Peyer's patch (tissue), 4 donors: ENCODE data around the gene TRIML1. TPM values are rescaled to one million over a fixed set of nuclear protein-coding genes. Genes with fewer than 3 reads are reported as not detected.

Source experiments
- DNase-seq, 3 donors: peaks; one replicate each; pipeline ENCODE4 v3.0.0-alpha.2; 2017 to 2019
- H3K27ac ChIP-seq, 4 donors: fragments of 200-600 bp; sonication (generic); one replicate each; pipeline ENCODE4 v1.5.1; 2016 to 2019
- H3K27me3 ChIP-seq, 2 donors: fragments of 200-600 bp; sonication (generic); one replicate each; pipeline ENCODE4 v1.5.1; 2019
- H3K36me3 ChIP-seq, 3 donors: fragments of 200-600 bp; sonication (generic); one replicate each; pipeline ENCODE4 v1.5.1; 2016 to 2019
- H3K4me1 ChIP-seq, 4 donors: fragments of 200-600 bp; sonication (generic); one replicate each; pipeline ENCODE4 v1.5.1; 2016 to 2019
- H3K4me3 ChIP-seq, 4 donors: fragments of 200-600 bp; sonication (generic); 1 replicate in 3 of 4; 2 replicates in 1 of 4; pipeline ENCODE4 v1.5.1; 2016 to 2019; ENCODE audit warnings: mild to moderate bottlenecking in 1 of 4
- H3K9me3 ChIP-seq, 4 donors: fragments of 200-600 bp; sonication (generic); one replicate each; pipeline ENCODE4 v1.5.1; 2016 to 2019; ENCODE audit warnings: mild to moderate bottlenecking in 1 of 4
- POLR2A ChIP-seq, 2 donors: fragments of 450-650 bp; IDR thresholded peaks; one replicate each; pipeline ENCODE4 v1.5.1; 2017; ENCODE audit warnings: antibody characterized with exemption in 2 of 2, mild to moderate bottlenecking in 2 of 2, moderate library complexity in 2 of 2
- total RNA-seq, 4 donors: library from RNA; depleted of rRNA; stranded (reverse); fragments of >200 nt; gene quantifications; one replicate each; pipeline ENCODE4 v1.1.0, GENCODE V29; 2016
- TF ChIP-seq, protein P1 (sequence below), 6 experiments: fragments of 450-650 bp in 4 of 6; fragments of 200-600 bp in 2 of 6; sonication (generic) in 1 of 6; IDR thresholded peaks; one replicate each; pipeline ENCODE4 v1.5.1; 2017 to 2019; ENCODE audit warnings: antibody characterized with exemption in 6 of 6, mild to moderate bottlenecking in 3 of 6, moderate library complexity in 1 of 6

Gene TRIML1
- total RNA-seq, 4 donors from 2014 or later, result not detected

- no peaks in the 10 kb centered on the region for H3K27me3 ChIP-seq
- peaks cover 0 to 4% (median 0%) of the 10 kb centered on the region in 4 donors for H3K9me3 ChIP-seq
- TF ChIP-seq, protein P1, sequence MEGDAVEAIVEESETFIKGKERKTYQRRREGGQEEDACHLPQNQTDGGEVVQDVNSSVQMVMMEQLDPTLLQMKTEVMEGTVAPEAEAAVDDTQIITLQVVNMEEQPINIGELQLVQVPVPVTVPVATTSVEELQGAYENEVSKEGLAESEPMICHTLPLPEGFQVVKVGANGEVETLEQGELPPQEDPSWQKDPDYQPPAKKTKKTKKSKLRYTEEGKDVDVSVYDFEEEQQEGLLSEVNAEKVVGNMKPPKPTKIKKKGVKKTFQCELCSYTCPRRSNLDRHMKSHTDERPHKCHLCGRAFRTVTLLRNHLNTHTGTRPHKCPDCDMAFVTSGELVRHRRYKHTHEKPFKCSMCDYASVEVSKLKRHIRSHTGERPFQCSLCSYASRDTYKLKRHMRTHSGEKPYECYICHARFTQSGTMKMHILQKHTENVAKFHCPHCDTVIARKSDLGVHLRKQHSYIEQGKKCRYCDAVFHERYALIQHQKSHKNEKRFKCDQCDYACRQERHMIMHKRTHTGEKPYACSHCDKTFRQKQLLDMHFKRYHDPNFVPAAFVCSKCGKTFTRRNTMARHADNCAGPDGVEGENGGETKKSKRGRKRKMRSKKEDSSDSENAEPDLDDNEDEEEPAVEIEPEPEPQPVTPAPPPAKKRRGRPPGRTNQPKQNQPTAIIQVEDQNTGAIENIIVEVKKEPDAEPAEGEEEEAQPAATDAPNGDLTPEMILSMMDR (IDR thresholded peaks at IDR 0.05), result no peak
- no peak for TF ChIP-seq POLR2A (IDR thresholded peaks at IDR 0.05)
- H3K36me3 ChIP-seq, result no peaks in the 10 kb centered on the region
- H3K27ac ChIP-seq, result no peak overlapping the region
- H3K4me1 ChIP-seq, result no peaks in the 10 kb centered on the region
- DNase-seq, result no peak
- H3K4me3 ChIP-seq, result no peak overlapping the region
Observed at GRCh38 chr4:188110036-188110435, 29.2 kb upstream of the TRIML1 start.

- DNase-seq, result no peak
- H3K4me1 ChIP-seq, result no peaks in the 10 kb centered on the region
- H3K27me3 ChIP-seq, result no peaks in the 10 kb centered on the region
- H3K9me3 ChIP-seq, result peaks cover 0 to 4% (median 0%) of the 10 kb centered on the region in 4 donors
- no peak overlapping the region for H3K27ac ChIP-seq
- H3K36me3 ChIP-seq, result no peaks in the 10 kb centered on the region
- no peak overlapping the region for H3K4me3 ChIP-seq
- TF ChIP-seq POLR2A (IDR thresholded peaks at IDR 0.05), result no peak
- TF ChIP-seq, protein P1 (IDR thresholded peaks at IDR 0.05), result no peak
Observed at GRCh38 chr4:188110741-188111471, 28.3 kb upstream of the TRIML1 start.

- Histone ChIP-seq H3K4me3 (no peak overlapping the region), H3K27ac (no peak overlapping the region), H3K27me3 (no peaks in the 10 kb centered on the region), H3K36me3 (no peaks in the 10 kb centered on the region), H3K4me1 (no peaks in the 10 kb centered on the region), H3K9me3 (no peaks in the 10 kb centered on the region)
- TF ChIP-seq POLR2A (IDR thresholded peaks at IDR 0.05), result no peak
- TF ChIP-seq, protein P1 (IDR thresholded peaks at IDR 0.05), result no peak
- DNase-seq, result no peak
Observed at GRCh38 chr4:188111955-188112354, 27.3 kb upstream of the TRIML1 start.

- TF ChIP-seq, protein P1 (IDR thresholded peaks at IDR 0.05), result no peak
- no peak for TF ChIP-seq POLR2A (IDR thresholded peaks at IDR 0.05)
- no peaks in the 10 kb centered on the region for H3K27me3 ChIP-seq
- H3K9me3 ChIP-seq, result no peaks in the 10 kb centered on the region
- no peak overlapping the region for H3K27ac ChIP-seq
- no peak overlapping the region for H3K4me3 ChIP-seq
- no peak for DNase-seq
- no peaks in the 10 kb centered on the region for H3K4me1 ChIP-seq
- H3K36me3 ChIP-seq, result no peaks in the 10 kb centered on the region
Observed at GRCh38 chr4:188113156-188113555, 26.1 kb upstream of the TRIML1 start.

DNA sequence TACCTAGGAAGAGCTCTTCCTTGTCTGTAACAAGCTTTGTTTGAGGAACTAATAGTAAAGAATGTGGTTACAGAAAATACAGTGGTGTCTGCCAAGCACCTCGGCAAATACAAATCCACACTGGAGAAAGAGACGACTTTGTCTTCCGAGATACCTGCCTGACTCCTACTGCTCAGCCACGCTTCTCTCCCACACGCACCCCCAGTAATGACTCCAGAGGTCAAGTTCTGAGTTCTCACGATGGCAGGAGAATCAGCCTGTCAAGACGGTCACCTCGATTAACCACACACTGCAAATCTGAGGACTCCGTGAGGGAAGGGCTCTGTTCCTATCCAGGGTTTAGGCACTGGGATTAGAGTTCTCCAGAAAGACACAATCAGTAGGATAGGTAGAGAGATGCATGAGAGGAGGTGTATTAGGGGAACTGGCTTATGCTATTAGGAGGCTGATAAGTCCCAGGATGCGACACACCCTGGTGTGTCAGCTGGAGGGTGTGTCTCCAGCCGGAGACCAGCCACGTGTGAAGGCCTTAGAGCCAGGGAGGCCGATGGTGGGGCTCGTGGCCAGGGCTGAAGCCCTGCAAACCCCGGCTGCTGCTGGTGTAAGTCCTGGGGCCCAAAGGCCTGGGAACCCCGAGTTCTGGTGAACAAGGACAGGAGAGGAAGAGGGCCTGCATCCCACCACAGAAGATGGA is 21.5 kb upstream of the TRIML1 start:
- no peak overlapping the region for H3K27ac ChIP-seq
- H3K36me3 ChIP-seq, result no peaks in the 10 kb centered on the region

More for the DNA sequence above, 21.5 kb upstream of the TRIML1 start:
- Histone ChIP-seq H3K4me1 (no peaks in the 10 kb centered on the region), H3K9me3 (peaks cover 0 to 5% (median 0%) of the 10 kb centered on the region in 4 donors), H3K27me3 (no peaks in the 10 kb centered on the region), H3K4me3 (no peak overlapping the region)
- TF ChIP-seq, protein P1 (IDR thresholded peaks at IDR 0.05), result no peak
- TF ChIP-seq POLR2A (IDR thresholded peaks at IDR 0.05), result no peak
- DNase-seq, result no peak
